GM21390 (cell line): ENCODE results near the gene NUMBL.
"Not testable (repeated sequence)": the region's sequence is repeated elsewhere in the genome, so short reads cannot be mapped to it uniquely, and the experiment has no call there.

ENCODE experiments used
- ATAC-seq: cut with Tn5 transposase; IDR thresholded peaks from one replicate; pipeline ENCODE4 v1.9.1; 2021; ENCODE audit not compliant: unreplicated experiment

The NUMBL gene

DNA sequence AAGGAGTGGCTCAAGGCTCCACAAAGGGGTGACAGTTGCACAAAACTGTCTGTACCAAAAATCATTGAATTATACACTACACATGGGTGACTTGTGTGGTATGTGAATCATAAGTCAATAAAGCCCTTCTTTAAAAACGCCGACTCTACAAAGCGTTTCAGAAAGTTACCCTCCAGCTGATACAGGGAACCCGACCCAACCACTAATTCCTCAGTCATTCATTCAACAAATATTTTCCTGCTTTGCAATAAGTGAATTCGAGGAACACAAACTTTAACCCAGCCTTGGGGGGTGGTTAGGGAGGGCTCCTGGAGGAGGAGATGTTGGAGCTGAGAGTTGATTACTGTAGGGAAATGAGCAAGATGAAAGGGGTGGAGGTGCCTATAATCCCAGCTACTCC is 57.2 kb downstream of the NUMBL start:
- ATAC-seq: no peak

- no peak for ATAC-seq
Observed at GRCh38 chr19:40632311-40633036, 58.0 kb downstream of the NUMBL start.

GRCh38 chr19:40630571-40631160 is 59.8 kb downstream of the NUMBL start:
- ATAC-seq: no peak

GRCh38 chr19:40629346-40629745 is 61.1 kb downstream of the NUMBL start:
- ATAC-seq: no peak

DNA sequence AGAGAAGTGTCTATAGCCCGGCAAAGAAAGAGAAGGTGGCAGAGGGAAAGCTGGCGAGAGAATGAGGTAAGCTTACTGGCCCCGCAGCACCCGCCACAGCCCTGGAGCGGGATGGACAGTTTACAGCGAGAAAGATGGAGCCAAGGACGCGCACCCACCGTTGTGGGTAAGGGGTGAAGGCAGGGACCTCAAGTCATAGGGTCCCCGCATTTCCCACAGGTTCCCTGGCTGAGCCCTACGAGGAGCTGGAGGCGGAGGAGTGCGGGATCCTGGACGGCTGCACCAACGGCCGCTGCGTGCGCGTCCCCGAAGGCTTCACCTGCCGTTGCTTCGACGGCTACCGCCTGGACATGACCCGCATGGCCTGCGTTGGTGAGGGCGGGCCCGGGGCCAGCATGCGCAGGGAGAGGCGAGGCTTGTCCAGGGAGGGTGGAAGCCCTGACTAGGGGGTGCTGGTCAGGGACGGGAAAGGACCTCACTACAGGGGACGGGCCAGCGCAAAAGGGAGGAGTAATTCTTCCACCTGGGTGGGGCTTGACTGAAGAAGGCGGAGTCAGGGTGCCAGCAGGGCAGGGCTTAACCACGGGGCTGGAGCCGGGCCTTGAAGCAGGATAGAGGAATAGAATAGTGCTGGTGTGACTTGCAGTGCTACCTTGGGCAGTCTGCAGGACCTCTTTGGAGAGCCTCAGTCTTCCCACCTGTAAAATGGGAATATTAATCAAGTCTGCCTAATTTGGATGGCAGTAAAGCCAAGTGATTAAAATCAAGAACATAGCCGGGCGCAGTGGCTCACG is 62.8 kb downstream of the NUMBL start:
- ATAC-seq: no peak

- no peak for ATAC-seq
Observed at GRCh38 chr19:40626918-40627317, 63.5 kb downstream of the NUMBL start.

- no peak for ATAC-seq
Observed at GRCh38 chr19:40625406-40626120, 64.9 kb downstream of the NUMBL start.

- ATAC-seq: not testable (repeated sequence)
Observed at GRCh38 chr19:40624369-40625153, 65.9 kb downstream of the NUMBL start.

GRCh38 chr19:40623403-40624251 is 66.8 kb downstream of the NUMBL start:
- no peak for ATAC-seq

- no peak for ATAC-seq
Observed at GRCh38 chr19:40622773-40623075, 67.7 kb downstream of the NUMBL start.

- no peak for ATAC-seq
Observed at GRCh38 chr19:40621966-40622772, 68.3 kb downstream of the NUMBL start.

GRCh38 chr19:40621283-40621682 is 69.2 kb downstream of the NUMBL start:
- no peak for ATAC-seq

- no peak for ATAC-seq
Observed at GRCh38 chr19:40620161-40620485, 70.3 kb downstream of the NUMBL start.

DNA sequence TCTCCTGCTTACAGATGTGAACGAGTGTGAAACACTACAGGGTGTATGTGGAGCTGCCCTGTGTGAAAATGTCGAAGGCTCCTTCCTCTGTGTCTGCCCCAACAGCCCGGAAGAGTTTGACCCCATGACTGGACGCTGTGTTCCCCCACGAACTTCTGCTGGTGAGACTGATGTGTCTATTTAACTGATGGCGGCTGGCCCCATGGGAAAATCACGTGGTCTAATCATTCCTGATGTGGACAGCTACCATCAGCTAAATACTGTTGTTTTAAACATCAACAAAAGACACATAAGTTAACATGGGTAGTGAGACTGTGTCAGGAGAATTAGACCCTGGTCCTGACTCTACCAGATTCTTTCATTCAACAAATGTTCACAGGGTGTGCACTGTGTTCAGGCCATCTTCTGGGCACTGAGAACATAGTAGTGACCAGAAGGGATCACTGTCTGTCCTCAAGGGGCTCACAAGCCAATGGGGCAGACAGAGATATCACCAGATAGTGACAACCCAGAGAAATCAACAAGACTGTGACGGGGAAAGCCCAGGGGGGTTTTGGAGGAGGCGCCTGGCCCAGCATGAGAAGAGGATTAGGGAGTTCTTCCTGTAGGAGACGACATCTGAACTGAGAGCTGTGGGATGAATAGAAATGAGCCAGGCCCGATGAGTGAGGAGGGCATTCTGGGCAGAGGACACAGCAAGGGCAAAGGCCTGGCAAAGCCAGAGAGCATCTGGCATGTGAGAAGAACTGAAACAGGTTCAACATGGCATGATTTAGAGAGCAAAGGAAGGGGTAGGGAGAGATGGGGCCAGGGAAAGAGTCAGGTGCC is 70.9 kb downstream of the NUMBL start:
- no peak for ATAC-seq

DNA sequence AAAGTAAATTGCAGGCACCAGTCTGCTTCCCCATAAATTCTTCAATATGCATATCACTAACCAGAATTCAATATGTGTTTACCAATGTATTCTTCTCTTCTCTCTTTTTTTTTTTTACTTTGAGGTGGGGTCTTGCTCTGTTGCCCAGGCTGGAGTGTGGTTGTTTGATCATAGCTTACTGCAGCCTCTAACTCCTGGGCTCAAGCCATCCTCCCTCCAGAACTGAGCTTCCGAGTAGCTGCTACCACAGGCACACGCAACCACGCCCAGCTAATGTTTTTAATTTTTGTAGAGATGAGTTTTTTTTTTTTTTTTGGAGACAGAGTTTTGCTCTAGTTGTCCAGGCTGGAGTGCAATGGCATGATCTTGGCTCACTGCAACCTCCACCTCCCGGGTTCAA is 72.5 kb downstream of the NUMBL start:
- ATAC-seq: no peak

- no peak for ATAC-seq
Observed at GRCh38 chr19:40616941-40617340, 73.5 kb downstream of the NUMBL start.

DNA sequence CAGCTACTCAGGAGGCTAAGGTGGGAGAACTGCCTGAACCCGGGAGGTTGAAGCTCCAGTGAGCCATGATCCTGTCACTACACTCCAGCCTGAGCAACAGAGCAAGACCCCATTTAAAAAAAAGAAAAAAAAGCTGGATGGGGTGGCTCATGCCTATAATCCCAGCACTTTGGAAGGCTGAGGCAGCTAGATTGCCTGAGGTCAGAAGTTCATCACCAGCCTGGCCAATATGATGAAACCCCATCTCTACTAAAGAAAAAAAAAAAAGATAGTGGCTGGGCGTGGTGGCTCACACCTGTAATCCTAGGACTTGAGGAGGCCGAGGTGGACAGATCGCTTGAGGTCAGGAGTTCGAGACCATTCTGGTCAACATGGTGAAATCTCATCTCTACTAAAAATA is 74.3 kb downstream of the NUMBL start:
- no peak for ATAC-seq
